Stomach (tissue), 4 donors: Measurements from ENCODE around the gene MAPT.

ENCODE experiments used
- CTCF ChIP-seq, 7 experiments: fragments of 450-650 bp in 4 of 7; fragments of 200-600 bp in 3 of 7; sonication (generic) in 3 of 7; IDR thresholded peaks; one replicate each; pipeline ENCODE4 v1.5.1; 2016 to 2019; ENCODE audit warnings: antibody characterized with exemption in 7 of 7, control low read depth in 2 of 7, mild to moderate bottlenecking in 1 of 7
- POLR2A ChIP-seq, 4 donors: fragments of 450-650 bp; IDR thresholded peaks; one replicate each; pipeline ENCODE4 v1.6.1; 2016; ENCODE audit warnings: antibody characterized with exemption in 4 of 4, control low read depth in 2 of 4, mild to moderate bottlenecking in 1 of 4, moderate library complexity in 1 of 4

DNA sequence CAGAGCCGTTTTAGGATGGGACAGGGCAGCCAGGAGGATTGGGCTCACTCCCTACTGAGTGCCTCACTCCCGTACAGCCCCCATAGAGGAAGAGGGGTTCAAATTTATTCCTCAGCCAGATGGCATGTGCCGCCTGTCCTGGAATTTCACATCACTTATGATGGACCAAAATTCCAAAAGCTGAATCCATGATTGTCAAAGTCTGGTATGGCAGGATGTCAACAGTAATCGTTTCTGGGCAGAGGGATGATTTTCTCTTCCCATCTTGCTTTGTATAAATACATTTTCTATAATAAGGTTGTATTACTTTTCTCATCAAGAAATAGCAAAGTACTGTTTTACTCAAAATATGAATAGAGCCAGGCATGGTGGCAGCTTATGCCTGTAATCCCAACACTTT is 66.0 kb downstream of the MAPT start:
- TF ChIP-seq POLR2A (IDR thresholded peaks at IDR 0.05) = no peak
- TF ChIP-seq CTCF (IDR thresholded peaks at IDR 0.05) = no peak
